SK-N-MC (cell line): ENCODE results near the gene EVI5L.

Source experiments
- EZH2 ChIP-seq: fragments of 200-600 bp; sonication (generic); IDR thresholded peaks from one replicate; pipeline ENCODE4 v1.6.1; 2017; ENCODE audit warnings: antibody characterized with exemption
- FOXP2 ChIP-seq: optimal IDR thresholded peaks from 2 replicates; pipeline ENCODE3; 2011; ENCODE audit warnings: mild to moderate bottlenecking, moderate library complexity; ENCODE audit not compliant: insufficient read depth; ENCODE audit errors: extremely low read length, control extremely low read depth
- POLR2AphosphoS5 ChIP-seq: IDR thresholded peaks from 2 replicates; pipeline ENCODE4 v1.6.1; 2012; ENCODE audit warnings: mild to moderate bottlenecking, low read depth, low read length, borderline replicate concordance

DNA sequence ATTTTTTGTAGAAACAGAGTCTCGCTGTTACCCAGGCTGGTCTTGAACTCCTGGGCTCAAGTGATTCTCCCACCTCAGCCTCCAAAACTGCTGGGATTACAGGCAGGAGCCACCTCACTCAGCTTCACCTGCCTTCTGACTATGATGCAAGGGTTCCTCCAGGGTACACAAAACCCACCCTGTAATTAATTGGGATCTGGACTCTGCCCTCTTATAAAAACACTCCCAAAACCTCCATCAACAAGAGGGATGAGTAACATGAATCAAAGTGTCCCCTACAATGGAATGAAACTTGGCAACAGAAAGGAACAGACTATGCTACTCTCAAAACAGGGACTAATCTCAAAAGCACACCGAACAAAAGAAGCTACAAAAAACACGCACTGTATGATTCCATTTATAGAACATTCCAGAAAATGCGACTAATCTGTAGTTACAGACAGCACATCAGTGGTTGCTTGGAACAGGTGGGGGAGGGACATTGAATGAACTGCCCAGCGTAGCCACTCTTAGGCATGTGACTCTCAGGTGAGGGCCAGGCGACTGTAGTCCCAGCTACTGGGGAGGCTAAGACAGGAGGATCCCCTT lies 47.3 kb downstream of the EVI5L start:
- TF ChIP-seq POLR2AphosphoS5 (no peak), EZH2 (no peak), FOXP2 (no peak)
